HG03565 (cell line): Measurements from ENCODE around the gene LRP1.
A peak's percentile ranks its signal among the peaks of the same experiment; 100 is the strongest.

Experiments used
- ATAC-seq: cut with Tn5 transposase; IDR thresholded peaks from one replicate; pipeline ENCODE4 v1.9.1; 2021; ENCODE audit warnings: mild to moderate bottlenecking, moderate library complexity; ENCODE audit not compliant: unreplicated experiment

The LRP1 gene

DNA sequence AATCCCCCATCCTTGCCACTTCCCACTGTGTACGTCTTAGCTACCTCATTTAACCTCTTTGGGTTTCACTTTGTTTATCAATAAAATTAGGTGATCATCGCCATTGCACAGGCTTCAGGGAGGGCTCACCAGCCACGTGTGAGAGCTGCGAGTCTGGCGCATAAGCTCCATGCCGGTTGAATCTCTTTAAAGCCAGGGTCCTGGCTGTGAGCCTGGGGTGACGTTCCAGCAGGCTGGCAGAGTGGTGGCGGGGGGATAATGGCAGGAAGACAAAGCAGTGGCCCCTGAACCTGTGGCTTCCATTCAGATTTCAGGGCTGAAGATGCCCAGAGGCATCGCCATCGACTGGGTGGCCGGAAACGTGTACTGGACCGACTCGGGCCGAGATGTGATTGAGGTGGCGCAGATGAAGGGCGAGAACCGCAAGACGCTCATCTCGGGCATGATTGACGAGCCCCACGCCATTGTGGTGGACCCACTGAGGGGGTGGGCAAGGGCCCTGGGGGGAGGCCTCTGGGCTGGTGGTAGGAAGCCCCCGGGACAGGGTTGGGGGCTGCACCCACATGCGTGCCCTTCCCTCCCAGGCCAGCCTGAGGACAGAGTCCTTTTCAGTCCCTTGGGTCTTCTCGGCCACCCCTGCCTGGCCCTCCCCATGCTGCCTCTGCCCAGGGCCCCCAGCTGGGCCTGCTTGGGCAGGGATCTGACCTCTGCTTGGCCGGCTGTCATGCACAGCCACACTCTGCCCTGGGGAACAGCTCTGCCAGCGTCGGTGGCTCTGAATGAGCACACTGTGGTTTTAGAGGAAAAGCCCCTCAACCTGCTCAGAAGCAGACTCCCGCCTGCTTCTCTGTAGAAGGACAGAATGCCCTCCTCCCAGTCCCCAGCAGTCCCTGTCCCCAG lies 79.7 kb downstream of the LRP1 start:
- no peak for ATAC-seq

- ATAC-seq, result no peak
Observed at GRCh38 chr12:57208631-57209282, 80.5 kb downstream of the LRP1 start.

- ATAC-seq, result no peak
Observed at GRCh38 chr12:57209916-57210315, 81.6 kb downstream of the LRP1 start.

GRCh38 chr12:57210461-57210860 lies 82.2 kb downstream of the LRP1 start:
- no peak for ATAC-seq

- no peak for ATAC-seq
Observed at GRCh38 chr12:57210926-57211692, 82.8 kb downstream of the LRP1 start.

- ATAC-seq, result no peak
Observed at GRCh38 chr12:57211791-57212700, 83.8 kb downstream of the LRP1 start.

- no peak for ATAC-seq
Observed at GRCh38 chr12:57212701-57213057, 84.4 kb downstream of the LRP1 start.

DNA sequence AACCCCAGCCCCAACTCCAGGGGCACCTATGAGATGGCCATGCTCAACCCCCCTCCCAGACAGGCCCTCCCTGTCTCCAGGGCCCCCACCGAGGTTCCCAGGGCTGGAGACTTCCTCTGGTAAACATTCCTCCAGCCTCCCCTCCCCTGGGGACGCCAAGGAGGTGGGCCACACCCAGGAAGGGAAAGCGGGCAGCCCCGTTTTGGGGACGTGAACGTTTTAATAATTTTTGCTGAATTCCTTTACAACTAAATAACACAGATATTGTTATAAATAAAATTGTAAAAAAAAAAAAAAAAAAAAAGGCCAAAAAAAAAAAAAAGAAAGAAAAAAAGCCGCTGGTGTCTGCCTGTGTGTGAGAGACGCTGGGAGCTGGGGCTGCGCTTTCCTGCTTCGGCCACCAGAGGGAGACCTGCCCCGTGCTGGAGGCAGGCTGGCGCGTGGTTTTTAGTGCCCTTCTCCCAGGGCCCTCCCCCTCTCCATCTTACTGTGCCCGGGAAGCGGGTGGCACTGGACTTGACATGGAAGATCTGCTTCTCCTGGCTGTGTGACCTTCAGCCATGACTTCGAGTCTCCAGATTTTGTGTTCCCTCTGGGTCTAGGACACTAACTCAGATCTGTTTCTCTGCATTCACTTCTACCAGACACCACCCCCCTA lies 84.9 kb downstream of the LRP1 start:
- peak; percentile 41 for ATAC-seq

DNA sequence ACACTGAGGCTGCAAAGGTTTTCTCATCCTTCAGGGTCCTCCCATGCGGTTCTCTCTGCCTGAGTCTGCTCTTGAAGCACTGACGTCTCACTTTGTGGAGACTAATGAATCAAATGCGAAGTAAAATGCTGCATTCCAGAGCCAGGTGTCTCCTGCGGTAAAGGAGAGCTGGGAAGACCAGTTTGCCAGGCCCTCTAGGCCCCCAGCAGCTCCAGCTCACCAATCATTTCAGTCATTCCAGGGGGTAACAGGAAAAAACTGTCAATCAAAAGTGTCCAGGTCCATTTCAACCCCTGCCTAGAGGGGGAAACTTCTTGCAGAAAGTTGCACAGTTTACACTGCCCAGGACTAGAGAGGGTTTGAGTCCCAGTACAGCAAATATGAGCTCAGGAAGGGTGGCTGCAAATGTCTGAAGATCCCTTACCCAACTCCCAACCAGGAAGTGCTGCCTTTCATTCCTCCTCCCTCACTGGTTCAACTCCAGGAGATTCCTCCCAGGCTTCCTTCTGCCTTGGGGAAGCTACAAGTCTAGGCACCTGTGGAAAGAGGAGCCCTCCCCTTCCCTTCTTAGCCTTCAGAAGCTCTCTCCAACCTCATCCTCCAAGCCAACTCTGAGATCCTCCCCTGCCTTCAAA lies 85.6 kb downstream of the LRP1 start:
- no peak for ATAC-seq

DNA sequence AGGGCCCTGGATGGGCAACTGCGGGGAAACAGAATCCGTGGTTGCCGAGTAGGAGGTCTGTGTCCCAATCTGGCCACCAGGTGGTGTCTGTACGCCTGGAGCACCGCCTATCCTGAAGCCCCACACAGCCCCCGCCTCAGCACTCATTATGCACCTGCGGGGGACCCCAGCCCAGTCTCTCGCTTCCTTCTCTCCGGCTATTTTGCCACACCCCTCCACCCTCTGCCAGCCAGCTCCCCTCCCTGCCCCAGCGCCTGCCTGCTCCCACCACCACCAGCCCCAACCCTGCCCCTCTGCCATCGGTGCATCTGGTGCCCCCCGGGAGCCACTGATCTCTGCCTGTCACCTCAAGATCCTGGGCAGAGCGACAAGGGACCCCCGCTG lies 86.1 kb downstream of the LRP1 start:
- no peak for ATAC-seq

DNA sequence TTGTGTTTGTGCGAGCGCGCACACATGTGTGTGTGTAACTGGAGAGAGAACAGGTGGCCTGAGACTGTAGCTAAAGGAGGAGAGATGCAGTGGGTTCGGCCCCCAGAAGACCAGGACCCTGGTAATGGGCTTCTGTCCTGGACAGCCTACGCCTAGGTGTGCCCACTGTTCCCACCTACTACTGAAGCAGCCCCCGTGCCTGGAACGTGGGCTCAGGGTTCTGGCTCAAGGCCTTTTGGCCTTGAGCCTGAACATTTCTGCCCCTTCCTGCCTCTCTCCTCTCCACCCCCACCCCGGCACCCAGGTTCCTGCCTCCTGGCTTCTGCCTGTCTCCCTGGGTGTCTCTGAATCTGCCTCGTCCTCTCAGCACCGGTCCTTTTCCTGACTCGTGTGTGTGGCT lies 86.8 kb downstream of the LRP1 start:
- no peak for ATAC-seq

DNA sequence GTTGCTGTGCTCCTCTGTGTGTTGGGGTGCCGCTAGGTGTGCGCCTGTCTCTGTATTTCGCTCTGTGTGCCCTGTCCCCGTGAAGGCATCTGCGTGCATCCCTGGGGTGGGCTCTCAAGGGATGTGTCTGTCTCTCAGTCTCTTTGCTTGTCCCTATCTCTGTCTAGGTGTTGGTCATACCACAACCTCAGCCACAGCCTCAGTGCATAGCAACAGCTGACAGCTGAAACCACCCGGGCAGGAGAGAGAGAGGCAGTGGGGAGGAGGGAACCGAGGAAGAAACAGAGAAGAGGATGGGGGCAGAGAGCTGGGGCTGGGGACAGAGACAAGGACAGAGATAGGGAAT lies 87.4 kb downstream of the LRP1 start:
- ATAC-seq, result no peak

DNA sequence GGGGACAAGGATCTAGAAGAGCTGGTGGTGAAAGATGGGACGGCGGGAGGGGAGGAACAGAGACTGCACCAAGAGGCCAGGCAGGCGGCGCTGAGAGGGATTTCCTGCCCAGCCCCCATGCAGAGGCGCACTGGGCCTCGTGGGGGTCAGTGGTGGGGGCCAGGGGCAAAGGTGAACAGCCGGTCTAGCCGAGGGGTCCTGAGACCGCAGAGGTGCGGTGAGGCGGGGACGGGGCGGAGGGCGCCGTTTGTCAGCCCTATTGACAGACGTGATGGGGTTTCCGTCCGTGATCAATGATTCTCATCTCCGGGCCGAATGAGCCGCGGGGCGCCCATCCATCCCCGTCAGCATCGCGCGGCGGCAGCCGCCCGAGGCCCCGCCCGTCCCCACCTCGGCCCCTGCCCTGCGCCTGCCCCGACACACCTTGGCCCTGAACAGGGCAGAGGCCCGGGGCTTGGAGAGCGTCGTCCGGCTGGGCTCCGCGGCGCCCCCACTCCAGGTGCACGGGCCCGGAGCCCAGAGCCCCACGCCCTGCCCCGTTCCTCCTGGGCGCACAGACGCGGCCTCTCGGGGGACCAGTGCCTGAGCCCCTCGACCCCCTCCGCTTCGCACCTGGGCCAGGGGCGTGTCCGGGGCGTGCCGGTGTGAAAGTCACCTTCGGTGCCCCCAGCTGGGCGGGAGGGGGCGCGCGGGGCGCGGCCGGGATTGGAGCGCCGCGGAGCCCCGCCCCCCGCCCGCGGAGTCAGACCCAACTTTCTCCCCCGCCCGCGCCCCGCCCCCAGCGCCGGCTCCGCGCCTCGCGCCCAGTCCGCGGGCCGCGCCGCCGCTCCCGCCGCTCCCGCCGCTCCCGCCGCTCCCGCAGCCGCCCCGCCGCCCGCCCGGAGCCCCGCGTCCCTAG lies 88.0 kb downstream of the LRP1 start, which contains the start of gene NXPH4:
NXPH4 (plus strand) TSS at position 781 of the 898 bp plus-strand sequence. CDS start 176 bp downstream, outside the sequence.
- ATAC-seq, result no peak

GRCh38 chr12:57216921-57217879 lies 88.9 kb downstream of the LRP1 start:
- no peak for ATAC-seq

- ATAC-seq, result no peak
Observed at GRCh38 chr12:57218030-57218853, 90.0 kb downstream of the LRP1 start.

GRCh38 chr12:57219205-57219992 lies 91.1 kb downstream of the LRP1 start:
- ATAC-seq, result no peak
